K562 (cell line): ENCODE measurements around the gene DOCK4. TPM values are rescaled to one million over a fixed set of nuclear protein-coding genes. Genes with fewer than 3 reads are reported as not detected.

Experiments used
- DMBX1 ChIP-seq: fragments of 250-450 bp; sonication (Bioruptor Pico); IDR thresholded peaks from 2 replicates; pipeline ENCODE4 v1.8.0; 2022; ENCODE audit warnings: inconsistent platforms, mild to moderate bottlenecking, moderate library complexity, borderline replicate concordance
- ETV1 ChIP-seq: fragments of 450-650 bp; conservative IDR thresholded peaks from 2 replicates; pipeline ENCODE4 v1.6.1; 2016; ENCODE audit warnings: missing genetic modification characterization, control low read depth, low read depth, missing compliant biosample characterization
- EZH2 ChIP-seq: IDR thresholded peaks from 2 replicates; pipeline ENCODE4 v1.6.1; 2012; ENCODE audit warnings: low read depth, mild to moderate bottlenecking, inconsistent platforms, low read length, borderline replicate concordance
- FOXM1 ChIP-seq, 2 experiments: fragments of 450-650 bp in 1 of 2; sonication (generic) in 1 of 2; formaldehyde crosslinking in 1 of 2; IDR thresholded peaks; 2 replicates each; pipeline versions ENCODE4 v1.6.1 to v1.9.0; 2017 to 2022; ENCODE audit warnings: low read depth in 2 of 2, mild to moderate bottlenecking in 2 of 2, missing genetic modification reagents in 1 of 2, moderate library complexity in 1 of 2
- HINFP ChIP-seq: fragments of 450-650 bp; conservative IDR thresholded peaks from 2 replicates; pipeline ENCODE4 v1.6.1; 2016; ENCODE audit warnings: missing genetic modification characterization, low read depth, mild to moderate bottlenecking, control low read depth, missing compliant biosample characterization
- HLTF ChIP-seq: fragments of 450-650 bp; IDR thresholded peaks from 2 replicates; pipeline ENCODE4 v1.6.1; 2016
- HMG20A ChIP-seq: fragments of 450-650 bp; formaldehyde crosslinking; conservative IDR thresholded peaks from 2 replicates; pipeline ENCODE4 v1.4.0; 2020; ENCODE audit warnings: mild to moderate bottlenecking, mixed read lengths
- HNRNPUL1 ChIP-seq: fragments of 200-400 bp; formaldehyde crosslinking; IDR thresholded peaks from 2 replicates; pipeline ENCODE4 v1.6.1; 2017; ENCODE audit warnings: low read length
- KDM5B ChIP-seq: fragments of 200-600 bp; sonication (generic); IDR thresholded peaks from 2 replicates; pipeline ENCODE4 v1.6.1; 2012; ENCODE audit warnings: low read depth, mild to moderate bottlenecking, moderate library complexity, low read length, control low read depth, inconsistent platforms; ENCODE audit not compliant: insufficient replicate concordance
- NCOA1 ChIP-seq: fragments of 450-650 bp; IDR thresholded peaks from 2 replicates; pipeline ENCODE4 v1.6.1; 2016; ENCODE audit warnings: low read depth
- NR1H2 ChIP-seq: sonication (generic); formaldehyde crosslinking; IDR thresholded peaks from 2 replicates; pipeline ENCODE4 v1.4.0; 2020; ENCODE audit warnings: mild to moderate bottlenecking, missing genetic modification reagents
- PHF8 ChIP-seq: fragments of 200-600 bp; sonication (generic); IDR thresholded peaks from 2 replicates; pipeline ENCODE4 v1.6.1; 2012; ENCODE audit warnings: mixed run types, mild to moderate bottlenecking, inconsistent platforms, low read length, moderate library complexity, borderline replicate concordance
- POLR2A ChIP-seq: fragments of 450-650 bp; conservative IDR thresholded peaks from 2 replicates; pipeline ENCODE4 v1.6.1; 2016
- POLR2B ChIP-seq: fragments of 450-650 bp; IDR thresholded peaks from 2 replicates; pipeline ENCODE4 v1.6.1; 2018; ENCODE audit warnings: low read depth; ENCODE audit not compliant: partially characterized antibody
- SMARCB1 ChIP-seq: IDR thresholded peaks from 2 replicates; pipeline ENCODE4 v1.6.1; 2011; ENCODE audit warnings: improper control_type of control experiment, low read depth; ENCODE audit not compliant: insufficient read length
- TAF1 ChIP-seq: IDR thresholded peaks from 2 replicates; pipeline ENCODE4 v1.6.1; 2011; ENCODE audit warnings: mild to moderate bottlenecking, low read length, moderate library complexity; ENCODE audit not compliant: insufficient read depth, control insufficient read depth, severe bottlenecking; ENCODE audit errors: extremely low read depth
- TAL1 ChIP-seq: fragments of 450-650 bp; IDR thresholded peaks from 2 replicates; pipeline ENCODE4 v1.6.1; 2016; ENCODE audit warnings: mild to moderate bottlenecking
- ZFP30 ChIP-seq: fragments of 250-450 bp; sonication (Bioruptor Pico); IDR thresholded peaks from 2 replicates; pipeline ENCODE4 v1.8.0; 2022; ENCODE audit warnings: moderate library complexity, mild to moderate bottlenecking, inconsistent platforms, borderline replicate concordance
- ZFPM2 ChIP-seq: fragments of 250-450 bp; sonication (Bioruptor Pico); IDR thresholded peaks from 2 replicates; pipeline ENCODE4 v1.5.1; 2022; ENCODE audit warnings: mild to moderate bottlenecking
- ZKSCAN1 ChIP-seq: fragments of 150-350 bp; IDR thresholded peaks from 2 replicates; pipeline ENCODE4 v1.6.1; 2016; ENCODE audit warnings: low read depth, low read length
- ZNF133 ChIP-seq: fragments of 250-450 bp; sonication (Bioruptor Pico); IDR thresholded peaks from 2 replicates; pipeline ENCODE4 v1.4.0; 2020; ENCODE audit warnings: mild to moderate bottlenecking
- polyA plus RNA-seq, 8 experiments: library from polyadenylated mRNA; depleted of rRNA in 4 of 8; stranded (reverse) in 5 of 8; unstranded in 3 of 8; fragments of >200 nt; fragmentation: Nextera tagmentation in 2 of 8; fragmentation: Illumina TruSeq in 1 of 8; extraction: Ambion mirVana in 2 of 8; extraction: Trizol in 1 of 8; gene quantifications; 2 replicates each; pipeline versions ENCODE4 v1.2.1 to v1.2.3, GENCODE V29; 2011 to 2014; ENCODE audit warnings: inconsistent platforms in 1 of 8, missing spikeins in 1 of 8
- total RNA-seq, 7 experiments: library from RNA; depleted of rRNA in 6 of 7; stranded (reverse); fragments of >200 nt in 6 of 7; fragmentation: Illumina TruSeq in 2 of 7; extraction: Trizol in 2 of 7; gene quantifications; 2 replicates each; pipeline versions ENCODE4 v1.2.1 to v1.2.3, GENCODE V29; 2011 to 2021; ENCODE audit warnings: low replicate concordance in 1 of 7
- TF ChIP-seq, protein P1 (sequence below): fragments of 250-450 bp; sonication (Bioruptor Pico); IDR thresholded peaks from 2 replicates; pipeline ENCODE4 v1.8.0; 2022; ENCODE audit warnings: inconsistent platforms, mild to moderate bottlenecking, moderate library complexity, borderline replicate concordance
- TF ChIP-seq, protein P2 (sequence below): sonication (generic); formaldehyde crosslinking; IDR thresholded peaks from 2 replicates; pipeline ENCODE4 v1.9.0; 2022; ENCODE audit warnings: mild to moderate bottlenecking, missing genetic modification reagents
- TF ChIP-seq, protein P3 (sequence below): fragments of 450-650 bp; IDR thresholded peaks from 2 replicates; pipeline ENCODE4 v1.6.1; 2016; ENCODE audit warnings: antibody characterized with exemption

DOCK4 gene
- total and polyA plus RNA-seq, 9 of the 15 experiments (the other 6 are each of a cell fraction or from before 2014, with no cell fraction given): 0.42 to 5.7 (median 2.3) TPM

GRCh38 chr7:112205343-112206237, 609 bp downstream of the DOCK4 start (continued):
- TF ChIP-seq ETV1 (tag) (no peak), SMARCB1 (no peak), HINFP (tag) (no peak), FOXM1 (IDR thresholded peaks at IDR 0.05; ENCODE audit: low read depth) (no peak), FOXM1 (CRISPR knock-in tag; IDR thresholded peaks at IDR 0.05; ENCODE audit: low read depth) (no peak), HNRNPUL1 (no peak), ZFP30 (no peak), HMG20A (CRISPR knock-in tag) (no peak), ZKSCAN1 (no peak), ZNF133 (CRISPR knock-in tag) (no peak), ZFPM2 (no peak), HLTF (no peak), NCOA1 (no peak), PHF8 (no peak; the same call in 1 of the 2 replicates), EZH2 (0 out of 2 replicates have a peak, but pooled peaks have one; percentile 64), NR1H2 (CRISPR knock-in tag) (0 out of 2 replicates have a peak, but pooled peaks have one; percentile 26), TAL1 (no peak), POLR2B (no peak), KDM5B (peak; percentile 3), TAF1 (no peak), POLR2A (no peak), DMBX1 (CRISPR knock-in tag) (0 out of 2 replicates have a peak, but pooled peaks have one; percentile 22)
- TF ChIP-seq, protein P1, sequence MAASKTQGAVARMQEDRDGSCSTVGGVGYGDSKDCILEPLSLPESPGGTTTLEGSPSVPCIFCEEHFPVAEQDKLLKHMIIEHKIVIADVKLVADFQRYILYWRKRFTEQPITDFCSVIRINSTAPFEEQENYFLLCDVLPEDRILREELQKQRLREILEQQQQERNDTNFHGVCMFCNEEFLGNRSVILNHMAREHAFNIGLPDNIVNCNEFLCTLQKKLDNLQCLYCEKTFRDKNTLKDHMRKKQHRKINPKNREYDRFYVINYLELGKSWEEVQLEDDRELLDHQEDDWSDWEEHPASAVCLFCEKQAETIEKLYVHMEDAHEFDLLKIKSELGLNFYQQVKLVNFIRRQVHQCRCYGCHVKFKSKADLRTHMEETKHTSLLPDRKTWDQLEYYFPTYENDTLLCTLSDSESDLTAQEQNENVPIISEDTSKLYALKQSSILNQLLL (CRISPR knock-in tag): peak; percentile 90
- TF ChIP-seq, protein P2, sequence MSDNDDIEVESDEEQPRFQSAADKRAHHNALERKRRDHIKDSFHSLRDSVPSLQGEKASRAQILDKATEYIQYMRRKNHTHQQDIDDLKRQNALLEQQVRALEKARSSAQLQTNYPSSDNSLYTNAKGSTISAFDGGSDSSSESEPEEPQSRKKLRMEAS (CRISPR knock-in tag): no peak
- TF ChIP-seq, protein P3, sequence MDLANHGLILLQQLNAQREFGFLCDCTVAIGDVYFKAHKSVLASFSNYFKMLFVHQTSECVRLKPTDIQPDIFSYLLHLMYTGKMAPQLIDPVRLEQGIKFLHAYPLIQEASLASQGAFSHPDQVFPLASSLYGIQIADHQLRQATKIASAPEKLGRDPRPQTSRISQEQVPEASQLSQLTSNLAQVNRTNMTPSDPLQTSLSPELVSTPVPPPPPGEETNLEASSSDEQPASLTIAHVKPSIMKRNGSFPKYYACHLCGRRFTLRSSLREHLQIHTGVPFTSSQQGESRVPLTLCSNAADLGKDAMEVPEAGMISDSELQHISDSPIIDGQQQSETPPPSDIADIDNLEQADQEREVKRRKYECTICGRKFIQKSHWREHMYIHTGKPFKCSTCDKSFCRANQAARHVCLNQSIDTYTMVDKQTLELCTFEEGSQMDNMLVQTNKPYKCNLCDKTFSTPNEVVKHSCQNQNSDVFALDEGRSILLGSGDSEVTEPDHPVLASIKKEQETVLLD: 0 out of 2 replicates have a peak, but pooled peaks have one; percentile 17
